GM20000 (cell line): ENCODE results near the gene MAPK1IP1L.

Experiments
- DNase-seq: peaks from one replicate; pipeline ENCODE4 v3.0.0; 2012; ENCODE audit warnings: low spot score
- CTCF ChIP-seq: IDR thresholded peaks from 2 replicates; pipeline ENCODE4 v1.5.1; 2012; ENCODE audit warnings: mild to moderate bottlenecking, control low read depth; ENCODE audit errors: extremely low read depth, missing control alignments

The MAPK1IP1L gene

GRCh38 chr14:55085060-55085660 is 33.7 kb downstream of the MAPK1IP1L start:
- no peak for TF ChIP-seq CTCF
- DNase-seq = no peak

DNA sequence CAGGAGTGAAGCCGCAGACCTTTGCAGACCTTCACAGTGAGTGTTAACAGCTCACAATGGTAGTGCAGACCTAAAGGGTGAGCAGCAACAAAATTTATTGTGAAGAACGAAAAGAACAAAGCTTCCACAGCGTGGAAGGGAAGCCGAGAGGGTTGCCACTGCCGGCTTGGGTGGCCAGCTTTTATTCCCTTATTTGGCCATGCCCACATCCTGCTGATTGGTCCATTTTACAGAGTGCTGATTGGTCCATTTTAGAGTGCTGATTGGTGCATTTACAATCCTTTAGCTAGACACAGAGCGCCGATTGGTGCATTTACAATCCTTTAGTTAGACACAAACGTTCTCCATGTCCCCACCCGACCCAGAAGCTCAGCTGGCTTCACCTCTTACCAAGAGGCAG is 35.5 kb downstream of the MAPK1IP1L start:
- no peak for TF ChIP-seq CTCF
- no peak for DNase-seq

DNA sequence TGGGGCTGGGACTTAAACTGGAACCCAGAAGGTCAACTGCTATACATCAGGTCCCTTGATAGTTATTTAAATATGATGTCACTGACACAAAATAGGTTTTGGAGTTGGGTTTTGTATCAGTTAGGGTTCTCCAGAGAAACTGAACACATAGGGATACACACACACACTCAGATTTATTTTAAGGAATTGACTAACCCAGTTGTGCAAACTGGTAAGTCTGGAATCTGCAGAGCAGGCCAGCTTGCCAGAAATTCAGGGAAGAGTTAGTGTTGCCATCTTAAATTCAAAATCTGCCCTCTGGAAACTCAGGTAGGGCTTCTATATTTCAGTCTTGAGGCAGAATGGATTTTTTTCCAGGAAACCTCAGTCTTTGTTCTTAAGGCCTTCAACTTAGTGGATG is 36.9 kb downstream of the MAPK1IP1L start:
- TF ChIP-seq CTCF = no peak
- no peak for DNase-seq

DNA sequence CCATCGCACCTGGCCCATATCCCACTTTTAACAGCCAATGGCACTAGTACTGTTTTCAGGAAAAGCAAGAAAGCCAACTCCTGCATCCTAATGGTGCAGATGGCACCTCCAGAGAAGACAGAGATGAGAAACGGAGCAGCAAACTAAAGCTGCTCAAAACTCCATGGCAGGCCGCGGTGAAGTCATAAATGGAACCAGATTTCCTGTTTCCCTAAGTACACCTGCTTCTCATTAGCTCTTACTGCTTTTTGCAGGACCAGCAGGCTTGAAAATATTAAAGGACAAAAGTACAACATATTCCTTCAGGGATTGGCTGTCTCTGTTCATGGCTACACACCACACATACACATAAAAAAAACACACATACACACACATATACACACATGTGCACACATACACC is 40.9 kb downstream of the MAPK1IP1L start:
- TF ChIP-seq CTCF = no peak
- DNase-seq = no peak

DNA sequence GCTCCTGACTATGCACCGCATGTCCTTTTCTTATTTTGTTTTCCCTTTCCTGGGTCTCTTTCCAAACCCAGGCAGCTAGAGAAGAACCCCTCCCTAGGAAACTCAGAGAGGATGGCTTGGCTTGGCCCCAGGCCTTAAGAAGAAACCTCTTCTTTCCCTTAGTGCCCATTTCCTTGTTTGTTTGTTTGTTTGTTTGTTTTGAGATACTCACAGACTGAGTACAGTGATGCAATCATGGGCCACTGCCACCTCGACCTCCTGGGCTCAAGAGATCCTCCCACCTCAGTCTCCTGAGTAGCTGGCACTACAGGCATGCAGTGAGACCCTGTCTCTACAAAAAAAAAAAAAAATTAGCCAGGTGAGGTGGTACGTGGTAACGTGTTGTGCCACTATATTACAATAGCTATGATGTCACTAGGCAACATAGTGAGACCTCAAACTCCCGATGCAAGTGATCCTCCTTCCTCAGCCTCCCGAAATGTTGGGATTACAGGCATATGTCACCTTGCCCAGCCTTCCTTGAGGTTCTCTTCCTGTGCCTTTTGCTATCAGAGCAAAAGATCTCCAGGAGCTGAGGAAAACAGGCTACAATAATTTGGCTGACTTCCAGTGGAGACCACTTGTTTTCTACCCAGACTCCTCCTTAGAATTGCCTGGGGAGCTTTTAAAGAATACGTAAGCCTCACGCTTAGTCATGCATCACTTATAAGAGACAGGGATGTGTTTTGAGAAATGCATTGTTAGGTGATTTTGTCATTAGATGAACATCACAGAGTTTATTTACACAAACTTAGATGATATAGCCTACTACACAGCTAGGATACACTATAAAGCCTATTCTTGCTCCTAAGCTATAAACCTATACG is 43.1 kb downstream of the MAPK1IP1L start:
- no peak for DNase-seq

GRCh38 chr14:55097881-55098560 is 46.6 kb downstream of the MAPK1IP1L start:
- peak; percentile 79 for DNase-seq
- no peak for TF ChIP-seq CTCF

More for the DNA sequence above, 43.1 kb downstream of the MAPK1IP1L start:
- TF ChIP-seq CTCF = no peak

- DNase-seq = no peak
- TF ChIP-seq CTCF = no peak
These were observed 47.1 kb downstream of the MAPK1IP1L start for GRCh38 chr14:55098561-55098898.
